GM12878 (cell line): Measurements from ENCODE around the gene CDYL. TPM values are rescaled to one million over a fixed set of nuclear protein-coding genes. Genes with fewer than 3 reads are reported as not detected.

ENCODE experiments used
- ATAC-seq: fragments of 200-7000 bp; cut with Tn5 transposase; 3 replicates; pipeline ENCODE4 v1.9.1; 2020; ENCODE audit warnings: mild to moderate bottlenecking, moderate library complexity
- BruUV-seq: library from RNA; stranded (reverse); fragments of 400-500 nt; replicated peaks from 2 replicates; lab custom pipeline; 2021; lab: Mats Ljungman, UMichigan
- CTCF ChIA-PET: fragments of 300-600 bp; sonication (Branson Sonifier 250); formaldehyde crosslinking; extraction: SDS; loops from one replicate; lab custom pipeline; 2021; ENCODE audit warnings: inconsistent platforms; lab: Yijun Ruan, JAX
- POLR2A ChIA-PET: fragments of 350-600 bp; formaldehyde crosslinking; extraction: SDS; loops from one replicate; lab custom pipeline; 2021; ENCODE audit warnings: inconsistent platforms; lab: Charles Lee
- RAD21 ChIA-PET: fragments of 300-600 bp; sonication (Branson Sonifier 250); formaldehyde crosslinking; loops from one replicate; lab custom pipeline; 2023; ENCODE audit warnings: antibody characterized with exemption; ENCODE audit not compliant: unreplicated experiment; lab: Charles Lee
- SMC1A ChIA-PET: fragments of 300-600 bp; sonication (Branson Sonifier 250); formaldehyde crosslinking; loops from one replicate; lab custom pipeline; 2023; ENCODE audit not compliant: unreplicated experiment, uncharacterized antibody; lab: Charles Lee
- DNase-seq: peaks from one replicate; pipeline ENCODE4 v3.0.0-alpha.2; 2011; ENCODE audit warnings: low read depth, low spot score
- FAIRE-seq: peaks from 3 replicates; lab custom pipeline; 2011; peaks lifted over from hg19 to GRCh38; lab: Jason Lieb, UNC
- H2AFZ ChIP-seq: 2 replicates; pipeline ENCODE4 v1.6.0; 2011; ENCODE audit warnings: low read depth, low read length, control low read depth; ENCODE audit not compliant: control insufficient read depth
- H3K27ac ChIP-seq: 2 replicates; pipeline ENCODE4 v1.5.1; 2011; ENCODE audit warnings: control low read depth; ENCODE audit not compliant: control insufficient read depth, insufficient read depth
- H3K27me3 ChIP-seq, 2 experiments: replicated peaks in 1 of 2; 2 replicates each; pipeline versions ENCODE4 v1.6.0 to v1.6.1; 2011; ENCODE audit warnings: low read length in 1 of 2; ENCODE audit not compliant: control insufficient read depth in 2 of 2, insufficient read depth in 2 of 2
- H3K36me3 ChIP-seq, 2 experiments: 2 replicates each; pipeline ENCODE4 v1.5.1; 2011; ENCODE audit warnings: low read length in 1 of 2; ENCODE audit not compliant: control insufficient read depth in 2 of 2, insufficient read depth in 2 of 2
- H3K4me1 ChIP-seq: 2 replicates; pipeline ENCODE4 v1.6.1; 2011; ENCODE audit warnings: mild to moderate bottlenecking, low read length, moderate library complexity, mixed read lengths; ENCODE audit not compliant: control insufficient read depth, insufficient read depth
- H3K4me2 ChIP-seq: 2 replicates; pipeline ENCODE4 v1.6.0; 2011; ENCODE audit warnings: control low read depth; ENCODE audit not compliant: control insufficient read depth, insufficient read depth
- H3K4me3 ChIP-seq: fragments of 200-600 bp; sonication (generic); 2 replicates; pipeline ENCODE4 v1.5.1; 2016
- H3K79me2 ChIP-seq: 2 replicates; pipeline ENCODE4 v1.6.0; 2011; ENCODE audit warnings: low read length; ENCODE audit not compliant: control insufficient read depth, insufficient read depth
- H3K9ac ChIP-seq: 2 replicates; pipeline ENCODE4 v1.8.0; 2011; ENCODE audit warnings: low read length, control low read depth, mixed read lengths; ENCODE audit not compliant: control insufficient read depth, insufficient read depth
- H3K9me3 ChIP-seq: replicated peaks from 3 replicates; pipeline ENCODE4 v1.5.1; 2011; ENCODE audit warnings: mild to moderate bottlenecking, low read length; ENCODE audit not compliant: control insufficient read depth, insufficient read depth
- H4K20me1 ChIP-seq: 2 replicates; pipeline ENCODE4 v1.6.0; 2011; ENCODE audit not compliant: control insufficient read depth, insufficient read depth
- BCL3 ChIP-seq: IDR thresholded peaks from 2 replicates; pipeline ENCODE4 v1.6.1; 2011; ENCODE audit warnings: borderline replicate concordance, low read depth, mild to moderate bottlenecking, moderate library complexity, low read length; ENCODE audit not compliant: insufficient read depth, poor library complexity, severe bottlenecking
- CBFB ChIP-seq: IDR thresholded peaks from 2 replicates; pipeline ENCODE4 v1.6.1; 2016; ENCODE audit warnings: antibody characterized with exemption, low read depth
- ELK1 ChIP-seq: IDR thresholded peaks from 2 replicates; pipeline ENCODE4 v1.6.1; 2012; ENCODE audit warnings: low read depth, low read length, improper control_type of control experiment
- EZH2 ChIP-seq: IDR thresholded peaks from 2 replicates; pipeline ENCODE4 v1.6.1; 2012; ENCODE audit warnings: low read depth, mild to moderate bottlenecking, control low read depth, inconsistent platforms, low read length, borderline replicate concordance; ENCODE audit not compliant: control insufficient read depth
- GABPA ChIP-seq: IDR thresholded peaks from 2 replicates; pipeline ENCODE4 v1.6.1; 2014; ENCODE audit warnings: antibody characterized with exemption, low read depth, mild to moderate bottlenecking, inconsistent platforms
- HDAC2 ChIP-seq: fragments of 200-600 bp; sonication (generic); IDR thresholded peaks from 2 replicates; pipeline ENCODE4 v1.6.1; 2017
- HDGF ChIP-seq: fragments of 450-650 bp; IDR thresholded peaks from 2 replicates; pipeline ENCODE4 v1.6.1; 2016; ENCODE audit warnings: antibody characterized with exemption
- HSF1 ChIP-seq: fragments of 150-350 bp; IDR thresholded peaks from 2 replicates; pipeline ENCODE4 v1.6.1; 2014; ENCODE audit warnings: mild to moderate bottlenecking, low read depth, low read length
- IRF5 ChIP-seq: fragments of 450-650 bp; IDR thresholded peaks from 2 replicates; pipeline ENCODE4 v1.6.1; 2017; ENCODE audit warnings: borderline replicate concordance
- MAX ChIP-seq: IDR thresholded peaks from 2 replicates; pipeline ENCODE4 v1.6.1; 2012; ENCODE audit warnings: low read depth, low read length, improper control_type of control experiment
- NR2C1 ChIP-seq: fragments of 450-650 bp; IDR thresholded peaks from 2 replicates; pipeline ENCODE4 v1.6.1; 2017; ENCODE audit warnings: antibody characterized with exemption, mild to moderate bottlenecking, moderate library complexity
- PBX3 ChIP-seq: IDR thresholded peaks from 2 replicates; pipeline ENCODE4 v1.6.1; 2011; ENCODE audit warnings: mild to moderate bottlenecking, low read depth, low read length, moderate library complexity; ENCODE audit not compliant: insufficient replicate concordance
- RB1 ChIP-seq: fragments of 450-650 bp; formaldehyde crosslinking; IDR thresholded peaks from 2 replicates; pipeline ENCODE4 v1.6.1; 2017; ENCODE audit warnings: mild to moderate bottlenecking, borderline replicate concordance
- RELA ChIP-seq: fragments of 450-650 bp; IDR thresholded peaks from 2 replicates; pipeline ENCODE4 v1.8.0; 2014; ENCODE audit warnings: borderline replicate concordance; ENCODE audit not compliant: partially characterized antibody
- SIN3A ChIP-seq: IDR thresholded peaks from 2 replicates; pipeline ENCODE4 v1.6.1; 2012; ENCODE audit warnings: low read depth, low read length, improper control_type of control experiment
- SMAD5 ChIP-seq: IDR thresholded peaks from 2 replicates; pipeline ENCODE4 v1.6.1; 2016; ENCODE audit warnings: antibody characterized with exemption, low read depth
- SREBF2 ChIP-seq: IDR thresholded peaks from 2 replicates; pipeline ENCODE4 v1.6.1; 2012; ENCODE audit warnings: mild to moderate bottlenecking, low read length
- TCF3 ChIP-seq: IDR thresholded peaks from 2 replicates; pipeline ENCODE4 v1.6.1; 2012; ENCODE audit warnings: low read depth, mild to moderate bottlenecking, low read length, borderline replicate concordance; ENCODE audit not compliant: insufficient read depth
- WGBS: methylation state at CpG from one replicate; pipeline ENCODE4 v1.1.6; 2016; ENCODE audit warnings: low lambda C conversion rate; ENCODE audit not compliant: insufficient replicate concordance, insufficient coverage; ENCODE audit errors: missing lambda C conversion rate; 5-methylcytosine and 5-hydroxymethylcytosine counted together
- in situ Hi-C: fragments of 300-500 bp; cut with MboI; formaldehyde crosslinking; loops from 9 replicates; pipeline ENCODE4 v1.14.3; 2018; ENCODE audit warnings: mixed read lengths
- intact Hi-C: fragments of 100-400 bp; cut with micrococcal nuclease; formaldehyde crosslinking; loops from one replicate; pipeline ENCODE4 v1.14.2; 2022; ENCODE audit not compliant: unreplicated experiment
- polyA plus RNA-seq, 11 experiments: library from polyadenylated mRNA; depleted of rRNA in 4 of 11; unstranded in 6 of 11; stranded (reverse) in 5 of 11; fragments of >200 nt; fragmentation: Nextera tagmentation in 4 of 11; fragmentation: Illumina TruSeq in 1 of 11; extraction: Ambion mirVana in 4 of 11; extraction: Trizol in 1 of 11; gene quantifications; 1 replicate in 1 of 11; 2 replicates in 10 of 11; pipeline versions ENCODE4 v1.2.1 to v1.2.3, GENCODE V29; 2011 to 2016; ENCODE audit warnings: inconsistent platforms in 2 of 11, missing spikeins in 2 of 11, low read depth in 1 of 11
- total RNA-seq, 4 experiments: library from RNA; depleted of rRNA in 3 of 4; stranded (reverse); fragments of >200 nt in 3 of 4; fragmentation: Illumina TruSeq in 1 of 4; extraction: Trizol in 1 of 4; gene quantifications; 2 replicates each; pipeline versions ENCODE4 v1.2.1 to v1.2.3, GENCODE V29; 2013 to 2021

CDYL gene
- total and polyA plus RNA-seq, 10 of the 15 experiments (the other 5 are each of a cell fraction or from before 2014, with no cell fraction given): 9.3 to 61.2 (median 28.5) TPM

- intact Hi-C loops: no loop called here
- Histone ChIP-seq H3K36me3 (peaks cover 15 to 27% of the 10 kb centered on the region in 2 experiments; a peak in 3 of 4 replicates), H3K4me1 (peaks cover 2% of the 10 kb centered on the region), H3K9me3 (peaks cover 1% of the 10 kb centered on the region; the same call in 1 of the 3 replicates), H3K27me3 (no peaks in the 10 kb centered on the region), H4K20me1 (no peaks in the 10 kb centered on the region), H3K79me2 (peaks cover 2% of the 10 kb centered on the region), H3K4me2 (no peak overlapping the region), H3K27ac (no peak overlapping the region), H3K9ac (no peak overlapping the region)
- FAIRE-seq: no peak
- no peak for ATAC-seq
- RAD21 ChIA-PET: interaction anchor here (1.0 kb wide), 1 partner anchor 11 kb away, joined by 3 read pairs; no protein-coding TSS in a partner anchor
- SMC1A ChIA-PET: interaction anchor here (3.1 kb wide), 1 partner anchor 11 kb away, joined by 15 read pairs; no protein-coding TSS in a partner anchor
- 87% methylated on average over 5 of the region's 5 CpGs for WGBS
- CTCF ChIA-PET: interaction anchor here (1.0 to 1.7 kb wide), 3 partner anchors 11 to 96 kb away, joined by 3 to 4 read pairs (median 3); no protein-coding TSS in a partner anchor
- TF ChIP-seq SREBF2 (no peak), RB1 (no peak), GABPA (no peak), MAX (no peak), SIN3A (no peak), EZH2 (no peak), BCL3 (no peak), HSF1 (no peak), RELA (no peak), ELK1 (no peak), IRF5 (no peak), SMAD5 (no peak), HDAC2 (no peak), NR2C1 (no peak), HDGF (no peak), CBFB (no peak), TCF3 (no peak), PBX3 (no peak)
- TF ChIP-seq, all 136 proteins: peak for 0
- in situ Hi-C loops: no loop called here
- Histone ChIP-seq H2AFZ (no peak overlapping the region), H3K4me3 (no peak overlapping the region)
- no peak for DNase-seq
- POLR2A ChIA-PET: interaction anchor here (0.8 to 1.6 kb wide), 3 partner anchors 9 to 13 kb away, joined by 3 to 4 read pairs (median 3); no protein-coding TSS in a partner anchor
- no TSS peak for BruUV-seq
Observed at GRCh38 chr6:4895971-4896370, 119.8 kb downstream of the CDYL start.
